Right ventricle myocardium superior (tissue), 1 donor: Measurements from ENCODE around the gene GCN1. TPM values are rescaled to one million over a fixed set of nuclear protein-coding genes. Genes with fewer than 3 reads are reported as not detected.
A peak's percentile ranks its signal among the peaks of the same experiment; 100 is the strongest.
"Not testable (repeated sequence)": the region's sequence is repeated elsewhere in the genome, so short reads cannot be mapped to it uniquely, and the experiment has no call there.

Source experiments
- ATAC-seq: fragments of 200-7000 bp; cut with Tn5 transposase; one replicate; pipeline ENCODE4 v1.9.1; 2020; ENCODE audit warnings: mild to moderate bottlenecking; ENCODE audit not compliant: poor library complexity
- DNase-seq: peaks from one replicate; pipeline ENCODE4 v3.0.0-alpha.2; 2020
- intact Hi-C: fragments of 100-400 bp; cut with DNase I; formaldehyde crosslinking; loops from one replicate; pipeline ENCODE4 v1.11.2; 2022
- long read RNA-seq: library from polyadenylated mRNA; unstranded; transcript quantifications from one replicate; pipeline ENCODE4 v2.0.0, GENCODE V29; 2021
- total RNA-seq: library from RNA; stranded (reverse); fragmentation: NEBNext Ultra II Directional; extraction: Animal tissue kit (Norgen Biotek cat#: 25700); gene quantifications from one replicate; pipeline ENCODE4 v1.2.1, GENCODE V29; 2021
- donor health status: DM: no; HTN: yes; CAD: no; lungs with severe emphysema.

Gene GCN1
- total RNA-seq: 30.5 TPM
- long read RNA-seq, full-length matches to known transcripts: 3 of 45 reads
- long read RNA-seq, partial matches to known transcripts: 37 of 45 reads
- long read RNA-seq, other reads (novel, unspliced or antisense): 5 of 45 reads

GRCh38 chr12:120194534-120195395 is at the start of gene GCN1:
Gene GCN1, minus strand, starts transcription at chr12:120194715. Its CDS starts 18 bp downstream, at chr12:120194697.
- DNase-seq (peak; percentile 91), ATAC-seq (peak; percentile 97)
- intact Hi-C loops: no loop called here

- no peak for DNase-seq
- ATAC-seq: no peak
- intact Hi-C loops: no loop called here
Measured at GRCh38 chr12:120242971-120243699, 48.6 kb upstream of the GCN1 start.

DNA sequence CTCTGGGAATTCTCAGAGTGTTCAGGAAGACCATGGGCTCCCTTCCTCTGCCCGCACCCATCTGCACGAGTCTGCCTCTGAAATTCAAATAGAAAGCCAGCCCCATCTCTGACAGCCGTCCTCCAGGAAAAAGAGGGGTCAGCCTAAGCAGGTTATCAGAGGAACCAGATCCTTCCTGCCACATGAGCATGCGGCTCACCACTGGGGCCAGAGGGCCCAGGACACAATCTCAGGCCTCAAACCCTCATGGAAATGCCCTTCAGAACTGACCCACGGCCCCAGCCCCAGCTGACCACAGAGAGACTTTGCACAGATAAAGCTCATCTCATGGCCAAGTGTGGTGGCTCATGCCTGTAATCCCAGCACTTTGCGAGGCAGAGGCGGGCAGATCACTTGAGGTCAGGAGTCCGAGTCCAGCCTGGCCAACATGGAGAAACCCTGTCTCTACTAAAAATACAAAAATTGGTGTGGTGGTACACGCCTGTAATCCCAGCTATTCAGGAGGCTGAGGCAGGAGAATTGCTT is 47.8 kb upstream of the GCN1 start:
- ATAC-seq: peak; percentile 11
- no peak for DNase-seq
- intact Hi-C loops: no loop called here

GRCh38 chr12:120241561-120242274 is 47.2 kb upstream of the GCN1 start:
- intact Hi-C loops: no loop called here
- DNase-seq (no peak), ATAC-seq (no peak)

- intact Hi-C loops: no loop called here
- ATAC-seq: no peak
- no peak for DNase-seq
Measured at GRCh38 chr12:120240495-120240833, 45.9 kb upstream of the GCN1 start.

DNA sequence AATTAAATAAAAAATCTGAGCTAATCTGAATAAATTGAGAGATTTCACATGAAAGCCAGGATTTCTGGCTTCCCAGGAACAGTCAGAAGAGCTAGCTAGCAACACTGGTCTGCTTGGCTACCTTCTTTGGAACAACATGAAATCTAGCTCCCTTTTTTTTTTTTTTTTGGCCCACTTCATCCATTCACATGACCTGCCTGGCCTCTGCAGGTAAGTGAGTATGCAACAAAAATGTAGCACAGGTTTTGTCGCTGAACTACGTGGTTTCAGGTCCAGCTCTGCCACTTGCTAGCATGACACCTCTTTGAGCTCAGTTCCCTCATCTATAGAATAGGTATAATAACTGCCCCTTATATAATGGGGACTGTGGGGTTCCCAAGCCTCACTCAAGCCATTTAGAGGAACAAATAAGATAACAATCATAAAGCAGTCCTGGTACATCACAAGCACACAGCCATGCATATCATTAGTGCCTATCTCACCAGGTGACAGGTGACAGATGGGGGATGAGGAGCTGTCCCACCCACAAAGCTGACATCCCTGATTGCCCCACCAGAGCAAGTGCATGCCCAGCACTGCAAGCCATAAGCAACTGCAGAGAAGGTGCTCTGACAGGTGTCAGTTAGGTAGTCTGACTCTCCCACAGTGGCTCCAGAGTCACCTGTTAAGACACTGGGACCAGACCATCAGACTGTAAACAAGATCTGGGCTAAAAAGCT is 45.4 kb upstream of the GCN1 start:
- intact Hi-C loops: no loop called here
- no peak for ATAC-seq
- no peak for DNase-seq

DNA sequence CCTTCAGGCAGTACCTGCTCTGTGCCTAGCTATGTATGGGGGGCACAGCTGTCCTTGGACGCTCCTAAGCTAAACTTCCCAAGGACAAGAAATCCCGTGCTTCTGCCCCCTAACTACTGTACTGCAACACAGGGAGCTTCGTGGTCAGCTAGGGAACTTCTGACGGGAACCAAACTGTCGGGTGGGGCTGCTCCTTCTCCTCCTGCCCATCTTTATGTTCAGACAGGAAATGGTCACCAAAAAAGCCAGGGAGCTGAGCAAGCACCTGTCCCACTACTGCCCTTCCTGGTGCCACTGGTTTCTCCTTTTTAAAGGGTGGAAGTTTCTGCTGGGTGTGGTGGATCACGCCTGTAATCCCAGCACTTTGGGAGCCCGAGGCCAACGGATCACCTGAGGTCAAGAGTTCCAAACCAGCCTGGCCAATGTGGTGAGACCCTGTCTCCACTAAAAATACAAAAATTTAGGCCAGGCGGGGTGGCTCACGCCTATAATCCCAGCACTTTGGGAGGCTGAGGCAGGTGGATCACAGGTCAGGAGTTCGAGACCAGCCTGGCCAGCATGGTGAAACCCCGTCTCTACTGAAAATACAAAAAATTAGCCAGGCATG is 44.4 kb upstream of the GCN1 start:
- intact Hi-C loops: no loop called here
- DNase-seq (no peak), ATAC-seq (no peak)

GRCh38 chr12:120238217-120238616 is 43.7 kb upstream of the GCN1 start:
- no peak for DNase-seq
- no peak for ATAC-seq
- intact Hi-C loops: no loop called here

GRCh38 chr12:120237360-120238171 is 43.1 kb upstream of the GCN1 start:
- ATAC-seq (peak; percentile 20), DNase-seq (peak; percentile 90)
- intact Hi-C loops: no loop called here

DNA sequence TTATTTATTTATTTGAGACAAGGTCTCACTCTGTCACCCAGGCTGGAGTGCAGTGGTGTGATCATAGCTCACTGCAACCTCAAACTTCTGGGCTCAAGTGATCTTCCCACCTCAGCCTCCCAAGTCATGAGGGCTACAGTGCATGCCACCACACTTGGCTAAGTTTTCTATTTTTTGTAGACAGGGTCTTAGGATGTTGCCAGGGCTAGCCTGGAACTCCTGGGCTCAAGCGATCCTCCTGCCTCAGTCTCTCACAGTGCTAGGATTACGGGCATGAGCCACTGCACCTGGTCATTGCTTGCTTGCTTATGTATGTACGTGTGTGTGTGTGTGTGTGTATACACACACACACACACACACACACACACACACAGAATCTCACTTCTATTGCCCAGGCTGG is 42.3 kb upstream of the GCN1 start:
- DNase-seq, intact Hi-C loops, ATAC-seq: not testable (repeated sequence)

DNA sequence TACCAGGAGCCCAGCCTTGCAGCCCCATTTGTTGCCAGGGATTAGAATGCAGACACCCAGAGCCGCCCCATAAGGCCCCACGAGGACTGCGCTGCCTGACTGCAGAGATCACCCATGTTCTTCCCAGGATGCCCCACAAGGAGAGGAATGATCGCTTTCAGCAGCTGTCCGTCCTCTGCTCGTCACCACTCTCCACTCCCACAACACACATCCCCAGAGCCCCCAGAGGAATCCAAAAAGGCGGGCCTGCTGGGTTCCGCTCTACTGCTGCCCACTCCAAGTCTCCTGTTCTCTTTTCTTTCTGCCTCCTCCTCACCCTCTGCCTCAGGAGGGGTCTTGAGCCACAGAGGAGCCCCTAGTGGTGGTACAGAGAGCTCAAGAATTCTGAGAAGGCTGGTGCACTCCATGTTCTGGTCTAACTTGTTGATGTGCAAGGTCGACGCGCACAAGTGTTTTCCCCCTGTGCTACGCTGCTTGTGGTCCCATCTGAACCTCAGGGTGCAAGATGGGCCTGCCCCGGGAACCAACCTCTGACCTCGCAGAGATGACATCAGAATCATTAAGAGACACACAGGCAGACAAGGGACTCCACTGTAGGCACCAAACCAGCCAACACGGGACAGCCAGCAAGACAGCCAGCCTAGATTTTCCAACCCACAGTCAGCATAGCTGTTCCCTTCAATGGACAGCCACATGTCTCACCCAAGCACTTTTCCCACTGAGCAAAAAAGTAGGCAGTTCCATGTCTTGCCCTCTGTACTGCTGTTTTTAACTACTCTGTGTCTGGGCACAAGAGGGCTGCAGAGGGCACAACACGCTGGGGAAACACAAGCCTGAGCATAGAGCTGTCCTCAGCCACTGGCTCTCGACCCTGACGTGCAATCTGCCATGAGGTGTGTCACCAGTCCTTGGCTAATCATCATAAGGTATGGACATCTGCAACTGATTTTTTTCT is 41.1 kb upstream of the GCN1 start:
- DNase-seq (no peak), ATAC-seq (peak; percentile 2)
- intact Hi-C loops: no loop called here

DNA sequence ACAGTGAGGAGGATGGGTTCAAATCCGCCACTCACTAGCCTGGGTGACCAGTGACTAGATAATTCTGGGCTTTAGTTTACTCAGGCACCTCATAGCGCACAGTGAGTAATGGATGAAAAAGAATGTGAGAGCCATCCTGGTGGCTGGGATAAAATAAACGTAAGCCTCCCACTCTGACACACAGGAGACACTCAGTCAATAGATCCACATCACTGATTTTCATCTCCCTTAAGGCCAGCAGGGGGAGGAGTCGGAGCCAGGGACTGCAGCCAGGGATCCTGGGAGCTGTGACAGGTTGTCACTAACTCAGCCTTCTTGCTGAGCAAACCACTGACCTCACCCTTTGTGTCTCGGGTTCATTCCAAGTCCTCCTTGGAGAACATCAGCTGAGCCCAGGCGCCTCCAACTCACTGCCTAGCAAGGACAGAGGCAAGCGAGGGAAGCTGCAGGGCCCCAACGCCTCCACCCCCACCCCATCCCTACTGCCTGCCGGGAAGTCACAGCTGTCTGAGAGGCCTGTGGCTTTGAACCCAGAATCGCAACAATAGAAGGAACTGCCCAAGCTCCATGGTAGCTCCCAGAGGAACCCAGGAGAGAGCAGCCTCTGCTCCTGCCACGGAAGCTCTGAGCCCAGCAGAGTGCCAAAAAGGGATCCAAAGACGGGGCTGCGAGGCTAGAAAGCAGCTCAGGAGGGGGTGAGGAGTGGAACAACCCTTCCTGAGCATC is 40.3 kb upstream of the GCN1 start:
- ATAC-seq (peak; percentile 74), DNase-seq (peak; percentile 91)
- intact Hi-C loops: no loop called here

- ATAC-seq: no peak
- intact Hi-C loops: no loop called here
Measured at GRCh38 chr12:120231316-120232011, 36.9 kb upstream of the GCN1 start.

GRCh38 chr12:120230974-120231315 is 36.4 kb upstream of the GCN1 start:
- no peak for DNase-seq
- no peak for ATAC-seq
- intact Hi-C loops: no loop called here

More at GRCh38 chr12:120231316-120232011, 36.9 kb upstream of the GCN1 start:
- DNase-seq: no peak

DNA sequence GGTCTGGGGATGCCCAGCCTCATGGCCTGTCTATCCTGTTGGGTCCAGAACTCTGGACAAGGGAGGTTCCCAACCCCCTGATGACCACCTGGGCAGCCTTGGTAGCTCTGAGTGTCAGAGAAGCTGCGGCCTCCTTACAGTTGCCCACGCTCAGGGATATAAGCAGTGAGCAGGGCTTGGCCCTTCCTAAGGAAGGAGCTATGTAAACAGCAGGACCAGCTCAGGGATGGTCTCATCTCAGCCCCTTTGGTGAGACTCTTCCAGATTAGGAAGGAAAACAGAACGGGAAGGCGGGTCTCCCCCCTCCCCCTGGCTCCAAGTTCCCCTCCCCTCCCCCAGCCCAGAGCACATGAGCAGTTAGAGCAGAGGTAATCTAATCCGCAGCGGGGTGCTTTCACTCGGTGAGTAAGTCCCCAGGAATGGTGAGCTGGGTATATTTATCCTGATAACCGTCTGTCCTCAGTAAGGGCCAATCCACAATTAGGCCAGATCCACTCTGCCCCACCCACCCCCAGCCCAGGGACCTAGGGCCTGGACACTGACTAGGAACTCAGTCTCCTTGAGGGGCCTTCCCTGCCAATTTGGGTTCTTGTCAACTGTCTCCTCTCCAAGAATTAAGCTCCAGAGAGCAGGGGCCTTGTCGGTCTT is 35.9 kb upstream of the GCN1 start:
- peak; percentile 39 for ATAC-seq
- peak; percentile 80 for DNase-seq
- intact Hi-C loops: no loop called here
